K562 (cell line): ENCODE measurements around the gene LRP1. TPM values are rescaled to one million over a fixed set of nuclear protein-coding genes. Genes with fewer than 3 reads are reported as not detected.

Source experiments
- ATAC-seq: fragments of 200-7000 bp; cut with Tn5 transposase; 3 replicates; pipeline ENCODE4 v1.9.1; 2020; ENCODE audit warnings: moderate library complexity
- BruUV-seq: library from RNA; stranded (reverse); fragments of 400-500 nt; replicated peaks from 2 replicates; lab custom pipeline; 2021; lab: Mats Ljungman, UMichigan
- CTCF ChIA-PET: fragments of 300-600 bp; formaldehyde crosslinking; extraction: SDS; loops from one replicate; lab custom pipeline; 2021; ENCODE audit warnings: low intra/inter-chr PET ratio; lab: Yijun Ruan, JAX
- POLR2A ChIA-PET: fragments of 300-600, 350-650 bp; sonication (Branson Sonifier 250); formaldehyde crosslinking; extraction: SDS; loops from one replicate; lab custom pipeline; 2021; ENCODE audit warnings: antibody characterized with exemption, inconsistent platforms; lab: Yijun Ruan, JAX
- DNase-seq, 4 experiments: peaks; one replicate each; pipeline versions ENCODE4 v3.0.0 to v3.0.0-alpha.2; 2011 to 2018; ENCODE audit warnings: low spot score in 3 of 4, mixed read lengths in 3 of 4; ENCODE audit errors: extremely low read depth in 1 of 4
- FAIRE-seq: peaks from 2 replicates; lab custom pipeline; 2011; peaks lifted over from hg19 to GRCh38; lab: Jason Lieb, UNC
- H2AFZ ChIP-seq: 2 replicates; pipeline ENCODE4 v1.6.0; 2011; ENCODE audit warnings: low read depth, low read length, control low read depth, inconsistent platforms
- H3K27ac ChIP-seq: fragments of 200-600 bp; 3 replicates; pipeline ENCODE4 v1.8.0; 2011; ENCODE audit warnings: low read depth, mild to moderate bottlenecking, control low read depth, inconsistent platforms, low read length, moderate library complexity, mixed read lengths; ENCODE audit errors: extremely low read depth
- H3K27me3 ChIP-seq, 2 experiments: fragments of 300-600 bp in 1 of 2; 2 replicates in 1 of 2; 3 replicates in 1 of 2; pipeline versions ENCODE4 v1.6.0 to v1.8.0; 2011; ENCODE audit warnings: inconsistent platforms in 2 of 2, low read length in 2 of 2, mild to moderate bottlenecking in 1 of 2, mixed read lengths in 1 of 2, moderate library complexity in 1 of 2; ENCODE audit not compliant: control insufficient read depth in 2 of 2, insufficient read depth in 2 of 2
- H3K36me3 ChIP-seq: fragments of 300-600 bp; 3 replicates; pipeline ENCODE4 v1.8.0; 2011; ENCODE audit warnings: mild to moderate bottlenecking, low read length, inconsistent platforms; ENCODE audit not compliant: control insufficient read depth, insufficient read depth
- H3K4me1 ChIP-seq, 2 experiments: fragments of 200-600 bp in 1 of 2; replicated peaks in 1 of 2; 2 replicates in 1 of 2; 3 replicates in 1 of 2; pipeline versions ENCODE4 v1.5.1 to v1.8.0; 2011; ENCODE audit warnings: inconsistent platforms in 2 of 2, low read length in 2 of 2, mild to moderate bottlenecking in 1 of 2, mixed read lengths in 1 of 2, moderate library complexity in 1 of 2; ENCODE audit not compliant: control insufficient read depth in 2 of 2, insufficient read depth in 2 of 2
- H3K4me2 ChIP-seq: 2 replicates; pipeline ENCODE4 v1.6.1; 2011; ENCODE audit warnings: low read length, control low read depth, inconsistent platforms, mixed read lengths; ENCODE audit not compliant: insufficient read depth
- H3K4me3 ChIP-seq: fragments of 200-600 bp; sonication (generic), shearing (Covaris generic); 2 replicates; pipeline ENCODE4 v1.5.1; 2016; ENCODE audit warnings: control low read depth, inconsistent platforms
- H3K79me2 ChIP-seq: fragments of 200-600 bp; 3 replicates; pipeline ENCODE4 v1.8.0; 2011; ENCODE audit warnings: low read length, inconsistent platforms; ENCODE audit not compliant: control insufficient read depth, insufficient read depth
- H3K9ac ChIP-seq, 2 experiments: 2 replicates each; pipeline versions ENCODE4 v1.6.0 to v1.6.1; 2011; ENCODE audit warnings: low read depth in 2 of 2, low read length in 2 of 2, control low read depth in 1 of 2, inconsistent platforms in 1 of 2, mild to moderate bottlenecking in 1 of 2, mixed read lengths in 1 of 2; ENCODE audit not compliant: insufficient read depth in 1 of 2
- H3K9me1 ChIP-seq: one replicate; pipeline ENCODE4 v1.6.0; 2011; ENCODE audit warnings: inconsistent platforms, mild to moderate bottlenecking, low read length, moderate library complexity; ENCODE audit not compliant: control insufficient read depth, insufficient read depth
- H3K9me3 ChIP-seq: replicated peaks from 2 replicates; pipeline ENCODE4 v1.5.1; 2011; ENCODE audit warnings: low read depth, low read length, inconsistent platforms; ENCODE audit not compliant: control insufficient read depth, insufficient read depth
- H4K20me1 ChIP-seq: replicated peaks from 2 replicates; pipeline ENCODE4 v1.6.1; 2011; ENCODE audit warnings: low read length, inconsistent platforms, mixed read lengths; ENCODE audit not compliant: control insufficient read depth, insufficient read depth
- MED1 ChIP-seq: sonication (generic); formaldehyde crosslinking; IDR thresholded peaks from 2 replicates; pipeline ENCODE4 v1.8.1; 2023; ENCODE audit warnings: missing genetic modification reagents, borderline replicate concordance
- REST ChIP-seq, 2 experiments: fragments of 450-650 bp; formaldehyde crosslinking in 1 of 2; IDR thresholded peaks; 2 replicates each; pipeline versions ENCODE4 v1.4.0 to v1.6.1; 2014 to 2020; ENCODE audit warnings: mild to moderate bottlenecking in 2 of 2, borderline replicate concordance in 1 of 2, low read depth in 1 of 2
- WGBS: fragments of 100-300 bp; shearing (Covaris generic); methylation state at CpG from one replicate; pipeline ENCODE4 v1.1.6; 2016; ENCODE audit warnings: low coverage, mixed read lengths; ENCODE audit not compliant: insufficient coverage; ENCODE audit errors: missing lambda C conversion rate; 5-methylcytosine and 5-hydroxymethylcytosine counted together
- in situ Hi-C: fragments of 300-500 bp; cut with MboI; formaldehyde crosslinking; loops from 4 replicates; pipeline ENCODE4 v1.15.0; 2018; ENCODE audit warnings: inconsistent platforms, mixed read lengths
- intact Hi-C: fragments of 100-400 bp; cut with micrococcal nuclease; formaldehyde crosslinking; loops from 2 replicates; pipeline ENCODE4 v1.14.2; 2022
- polyA plus RNA-seq, 8 experiments: library from polyadenylated mRNA; depleted of rRNA in 4 of 8; stranded (reverse) in 5 of 8; unstranded in 3 of 8; fragments of >200 nt; fragmentation: Nextera tagmentation in 2 of 8; fragmentation: Illumina TruSeq in 1 of 8; extraction: Ambion mirVana in 2 of 8; extraction: Trizol in 1 of 8; gene quantifications; 2 replicates each; pipeline versions ENCODE4 v1.2.1 to v1.2.3, GENCODE V29; 2011 to 2014; ENCODE audit warnings: inconsistent platforms in 1 of 8, missing spikeins in 1 of 8
- total RNA-seq, 7 experiments: library from RNA; depleted of rRNA in 6 of 7; stranded (reverse); fragments of >200 nt in 6 of 7; fragmentation: Illumina TruSeq in 2 of 7; extraction: Trizol in 2 of 7; gene quantifications; 2 replicates each; pipeline versions ENCODE4 v1.2.1 to v1.2.3, GENCODE V29; 2011 to 2021; ENCODE audit warnings: low replicate concordance in 1 of 7

The LRP1 gene
- total and polyA plus RNA-seq, 9 of the 15 experiments (the other 6 are each of a cell fraction or from before 2014, with no cell fraction given), result 0.04 to 0.64 (median 0.19) TPM; not detected in 2

- Histone ChIP-seq H3K4me1 (peaks cover 0 to 43% of the 10 kb centered on the region in 2 experiments; a peak in 2 of 5 replicates), H3K9me1 (no peaks in the 10 kb centered on the region), H3K27me3 (peaks cover 69 to 96% of the 10 kb centered on the region in 2 experiments; a peak in 4 of 5 replicates), H4K20me1 (peaks cover 31% of the 10 kb centered on the region), H3K36me3 (no peaks in the 10 kb centered on the region), H3K9ac (peak overlapping the region in 1 of 2 experiments; percentile 5; a peak in 1 of 4 replicates), H3K4me2 (no peak overlapping the region), H3K9me3 (no peaks in the 10 kb centered on the region), H3K4me3 (no peak overlapping the region), H2AFZ (no peak overlapping the region), H3K79me2 (no peaks in the 10 kb centered on the region), H3K27ac (no peak overlapping the region)
- no peak for ATAC-seq
- no peak for DNase-seq
- TF ChIP-seq REST (IDR thresholded peaks at IDR 0.05; ENCODE audit: borderline replicate concordance), result peak; percentile 33; the same call in 1 of the 2 replicates
- TF ChIP-seq REST (CRISPR knock-in tag; IDR thresholded peaks at IDR 0.05; ENCODE audit: low read depth), result no peak
- TF ChIP-seq MED1 (CRISPR knock-in tag), result no peak
- no TSS peak for BruUV-seq
- FAIRE-seq, result no peak
- WGBS, result 0% methylated on average over 8 of the region's 8 CpGs
- POLR2A ChIA-PET, result interaction anchor here (1.0 kb wide), 1 partner anchor 13 kb away, joined by 3 read pairs; no protein-coding TSS in a partner anchor
- intact Hi-C loops (no loop called here), in situ Hi-C loops (no loop called here)
- CTCF ChIA-PET, result no interaction called here
Measured at GRCh38 chr12:57201219-57201618, 72.9 kb downstream of the LRP1 start.
